CMK (cell line): Measurements from ENCODE around the gene AIFM3.
"Not testable (repeated sequence)": the region's sequence is repeated elsewhere in the genome, so short reads cannot be mapped to it uniquely, and the experiment has no call there.

Experiments used
- DNase-seq: peaks from one replicate; pipeline ENCODE4 v3.0.0-alpha.2; 2010; ENCODE audit warnings: low read depth

AIFM3 gene

GRCh38 chr22:20957683-20958431, 9.2 kb upstream of the AIFM3 start:
- DNase-seq = peak; percentile 45

GRCh38 chr22:20959578-20960461, 7.2 kb upstream of the AIFM3 start:
- DNase-seq = no peak

- DNase-seq = no peak
Observed at GRCh38 chr22:20960609-20961008, 6.4 kb upstream of the AIFM3 start.

- no peak for DNase-seq
Observed at GRCh38 chr22:20962491-20962945, 4.5 kb upstream of the AIFM3 start.

- DNase-seq = no peak
Observed at GRCh38 chr22:20963201-20964052, 3.6 kb upstream of the AIFM3 start.

GRCh38 chr22:20964090-20964798, 2.8 kb upstream of the AIFM3 start:
- DNase-seq = no peak

- DNase-seq = no peak
Observed at GRCh38 chr22:20964799-20965103, 2.3 kb upstream of the AIFM3 start.

GRCh38 chr22:20965104-20965887, 1.8 kb upstream of the AIFM3 start:
- DNase-seq = no peak

GRCh38 chr22:20965888-20966855, 883 bp upstream of the AIFM3 start:
- no peak for DNase-seq

GRCh38 chr22:20967697-20968211, 699 bp downstream of the AIFM3 start:
- no peak for DNase-seq

GRCh38 chr22:20968281-20968977, 1.4 kb downstream of the AIFM3 start:
- DNase-seq = no peak

GRCh38 chr22:20970939-20971657, 4.0 kb downstream of the AIFM3 start:
- DNase-seq = no peak

GRCh38 chr22:20972014-20972694, 5.1 kb downstream of the AIFM3 start:
- DNase-seq = not testable (repeated sequence)

GRCh38 chr22:20972933-20973577, 6.0 kb downstream of the AIFM3 start:
- DNase-seq = no peak

- no peak for DNase-seq
Observed at GRCh38 chr22:20973634-20974286, 6.7 kb downstream of the AIFM3 start.

- no peak for DNase-seq
Observed at GRCh38 chr22:20974336-20974955, 7.4 kb downstream of the AIFM3 start.
